Anterior cingulate cortex (tissue), 58 donors: ENCODE measurements around the gene FBLN1.
"Not testable (repeated sequence)": the region's sequence is repeated elsewhere in the genome, so short reads cannot be mapped to it uniquely, and the experiment has no call there.

ENCODE experiments used
- DNase-seq, 58 donors: peaks; one replicate each; lab custom pipeline; 2025; lab: John Stamatoyannopoulos, UW

FBLN1 gene

GRCh38 chr22:45524966-45525365 lies 22.3 kb downstream of the FBLN1 start:
- no peak for DNase-seq

- no peak for DNase-seq
Measured at GRCh38 chr22:45525480-45525879, 22.8 kb downstream of the FBLN1 start.

- DNase-seq = no peak
Measured at GRCh38 chr22:45526281-45526680, 23.6 kb downstream of the FBLN1 start.

- no peak for DNase-seq
Measured at GRCh38 chr22:45526768-45527360, 24.2 kb downstream of the FBLN1 start.

- DNase-seq = no peak
Measured at GRCh38 chr22:45527456-45527855, 24.8 kb downstream of the FBLN1 start.

GRCh38 chr22:45528046-45528445 lies 25.4 kb downstream of the FBLN1 start:
- DNase-seq = no peak

- DNase-seq = no peak
Measured at GRCh38 chr22:45529105-45529504, 26.4 kb downstream of the FBLN1 start.

GRCh38 chr22:45529971-45530575 lies 27.4 kb downstream of the FBLN1 start:
- DNase-seq = no peak

- DNase-seq = no peak
Measured at GRCh38 chr22:45531441-45532234, 29.0 kb downstream of the FBLN1 start.

- no peak for DNase-seq
Measured at GRCh38 chr22:45532235-45532631, 29.6 kb downstream of the FBLN1 start.

- no peak for DNase-seq
Measured at GRCh38 chr22:45533703-45534102, 31.0 kb downstream of the FBLN1 start.

GRCh38 chr22:45534339-45535192 lies 31.9 kb downstream of the FBLN1 start:
- DNase-seq = peak in 6 of 58 donors; percentile 8 to 47 (median 20)

- no peak for DNase-seq
Measured at GRCh38 chr22:45535290-45535689, 32.6 kb downstream of the FBLN1 start.

GRCh38 chr22:45535835-45536234 lies 33.2 kb downstream of the FBLN1 start:
- DNase-seq = not testable (repeated sequence)

GRCh38 chr22:45537734-45538181 lies 35.1 kb downstream of the FBLN1 start:
- peak in 52 of 58 donors; percentile 19 to 94 (median 68) for DNase-seq

- peak in 26 of 58 donors; percentile 10 to 81 (median 50) for DNase-seq
Measured at GRCh38 chr22:45538281-45538680, 35.6 kb downstream of the FBLN1 start.

GRCh38 chr22:45540122-45540521 lies 37.4 kb downstream of the FBLN1 start:
- DNase-seq = no peak

- DNase-seq = no peak
Measured at GRCh38 chr22:45541382-45541979, 38.8 kb downstream of the FBLN1 start.

- DNase-seq = no peak
Measured at GRCh38 chr22:45542001-45542520, 39.4 kb downstream of the FBLN1 start.

GRCh38 chr22:45542736-45543135 lies 40.1 kb downstream of the FBLN1 start:
- not testable (repeated sequence) for DNase-seq
